ENCODE measurements around the gene CCDC182.

DNA sequence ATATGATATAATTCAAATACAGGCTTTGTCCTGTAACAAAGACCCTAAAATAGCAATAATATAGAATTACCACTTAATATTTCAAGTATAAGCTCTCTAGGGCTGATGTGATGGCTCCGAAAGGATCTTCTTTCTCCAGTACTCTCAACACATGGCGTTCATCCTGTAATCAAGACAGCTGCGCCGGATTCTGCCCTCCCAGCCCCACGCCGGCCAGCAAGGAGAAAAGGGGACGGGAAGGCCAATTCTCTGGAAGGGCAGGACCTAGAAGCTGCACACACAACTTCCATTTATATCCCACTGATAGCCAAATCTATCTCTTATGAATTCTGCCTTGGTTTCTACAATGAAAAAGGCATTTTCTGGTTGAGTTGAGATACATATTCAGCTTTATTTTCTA lies 32.0 kb downstream of the CCDC182 start:
- TF ChIP-seq, protein P1, sequence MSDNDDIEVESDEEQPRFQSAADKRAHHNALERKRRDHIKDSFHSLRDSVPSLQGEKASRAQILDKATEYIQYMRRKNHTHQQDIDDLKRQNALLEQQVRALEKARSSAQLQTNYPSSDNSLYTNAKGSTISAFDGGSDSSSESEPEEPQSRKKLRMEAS (IDR thresholded peaks at IDR 0.05; ENCODE audit: low read depth, low read length) = no peak
- TF ChIP-seq, protein P2, sequence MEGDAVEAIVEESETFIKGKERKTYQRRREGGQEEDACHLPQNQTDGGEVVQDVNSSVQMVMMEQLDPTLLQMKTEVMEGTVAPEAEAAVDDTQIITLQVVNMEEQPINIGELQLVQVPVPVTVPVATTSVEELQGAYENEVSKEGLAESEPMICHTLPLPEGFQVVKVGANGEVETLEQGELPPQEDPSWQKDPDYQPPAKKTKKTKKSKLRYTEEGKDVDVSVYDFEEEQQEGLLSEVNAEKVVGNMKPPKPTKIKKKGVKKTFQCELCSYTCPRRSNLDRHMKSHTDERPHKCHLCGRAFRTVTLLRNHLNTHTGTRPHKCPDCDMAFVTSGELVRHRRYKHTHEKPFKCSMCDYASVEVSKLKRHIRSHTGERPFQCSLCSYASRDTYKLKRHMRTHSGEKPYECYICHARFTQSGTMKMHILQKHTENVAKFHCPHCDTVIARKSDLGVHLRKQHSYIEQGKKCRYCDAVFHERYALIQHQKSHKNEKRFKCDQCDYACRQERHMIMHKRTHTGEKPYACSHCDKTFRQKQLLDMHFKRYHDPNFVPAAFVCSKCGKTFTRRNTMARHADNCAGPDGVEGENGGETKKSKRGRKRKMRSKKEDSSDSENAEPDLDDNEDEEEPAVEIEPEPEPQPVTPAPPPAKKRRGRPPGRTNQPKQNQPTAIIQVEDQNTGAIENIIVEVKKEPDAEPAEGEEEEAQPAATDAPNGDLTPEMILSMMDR (IDR thresholded peaks at IDR 0.05; ENCODE audit: low read depth, low read length) = no peak
- TF ChIP-seq POLR2A (IDR thresholded peaks at IDR 0.05; ENCODE audit: extremely low read depth, insufficient read length) = no peak
- TF ChIP-seq MYC (IDR thresholded peaks at IDR 0.05; ENCODE audit: low read depth, low read length) = no peak
